Hepatocyte (in vitro differentiated cells): ENCODE data around the gene MRPL55. TPM values are rescaled to one million over a fixed set of nuclear protein-coding genes. Genes with fewer than 3 reads are reported as not detected.

Experiments
- DNase-seq: peaks from one replicate; pipeline ENCODE4 v3.0.0-alpha.2; 2016; ENCODE audit warnings: low spot score
- H2AFZ ChIP-seq: fragments of 200-600 bp; sonication (generic); 2 replicates; pipeline ENCODE4 v1.6.0; 2016; ENCODE audit warnings: antibody characterized with exemption, mild to moderate bottlenecking
- H3K27ac ChIP-seq: fragments of 200-600 bp; sonication (generic); 2 replicates; pipeline ENCODE4 v1.5.1; 2016; ENCODE audit warnings: mild to moderate bottlenecking
- H3K27me3 ChIP-seq: fragments of 200-600 bp; sonication (generic); 2 replicates; pipeline ENCODE4 v1.6.1; 2016
- H3K36me3 ChIP-seq: fragments of 200-600 bp; sonication (generic); replicated peaks from 2 replicates; pipeline ENCODE4 v1.5.1; 2016; ENCODE audit warnings: low read depth; ENCODE audit not compliant: insufficient read depth
- H3K4me1 ChIP-seq: fragments of 200-600 bp; sonication (generic); 2 replicates; pipeline ENCODE4 v1.5.1; 2016; ENCODE audit warnings: mild to moderate bottlenecking, moderate library complexity; ENCODE audit not compliant: insufficient read depth
- H3K4me2 ChIP-seq: fragments of 200-600 bp; sonication (generic); 2 replicates; pipeline ENCODE4 v1.6.0; 2016
- H3K4me3 ChIP-seq: fragments of 200-600 bp; sonication (generic); 2 replicates; pipeline ENCODE4 v1.5.1; 2016; ENCODE audit warnings: mild to moderate bottlenecking
- H3K79me2 ChIP-seq: fragments of 200-600 bp; sonication (generic); 2 replicates; pipeline ENCODE4 v1.6.0; 2017; ENCODE audit warnings: mild to moderate bottlenecking
- H3K9me2 ChIP-seq: fragments of 200-600 bp; sonication (generic); replicated peaks from 2 replicates; pipeline ENCODE4 v1.6.0; 2017; ENCODE audit warnings: mild to moderate bottlenecking; ENCODE audit not compliant: insufficient read depth
- H3K9me3 ChIP-seq: fragments of 200-600 bp; sonication (generic); 2 replicates; pipeline ENCODE4 v1.5.1; 2016; ENCODE audit warnings: low read depth, mild to moderate bottlenecking
- H4K20me1 ChIP-seq: fragments of 200-600 bp; sonication (generic); 2 replicates; pipeline ENCODE4 v1.6.0; 2016; ENCODE audit warnings: mild to moderate bottlenecking; ENCODE audit not compliant: insufficient read depth, poor library complexity, severe bottlenecking
- CTCF ChIP-seq: fragments of 200-600 bp; sonication (generic); IDR thresholded peaks from 2 replicates; pipeline ENCODE4 v1.5.1; 2016; ENCODE audit warnings: antibody characterized with exemption, mild to moderate bottlenecking; ENCODE audit not compliant: poor library complexity
- EZH2 ChIP-seq: fragments of 200-600 bp; sonication (generic); IDR thresholded peaks from 2 replicates; pipeline ENCODE4 v1.6.1; 2016; ENCODE audit warnings: antibody characterized with exemption, mild to moderate bottlenecking, borderline replicate concordance
- EZH2phosphoT487 ChIP-seq: fragments of 200-600 bp; sonication (generic); IDR thresholded peaks from one replicate; pipeline ENCODE4 v1.6.1; 2018; ENCODE audit warnings: antibody characterized with exemption, mild to moderate bottlenecking, low read depth, moderate library complexity; ENCODE audit not compliant: unreplicated experiment, severe bottlenecking
- WGBS: methylation state at CpG from one replicate; pipeline ENCODE4 v1.1.6; 2016; ENCODE audit warnings: low lambda C conversion rate; ENCODE audit errors: missing lambda C conversion rate; 5-methylcytosine and 5-hydroxymethylcytosine counted together
- polyA plus RNA-seq: library from polyadenylated mRNA; unstranded; fragments of >200 nt; fragmentation: Nextera tagmentation; extraction: Ambion mirVana; gene quantifications from 2 replicates; pipeline ENCODE4 v1.2.1, GENCODE V29; 2016
- total RNA-seq: library from RNA; depleted of rRNA; stranded (reverse); fragments of >200 nt; gene quantifications from 2 replicates; pipeline ENCODE4 v1.2.3, GENCODE V29; 2014

Gene MRPL55
- total and polyA plus RNA-seq, 2 experiments from 2014 or later: 64.8 to 130 TPM

GRCh38 chr1:228064296-228064695 is 44.8 kb downstream of the MRPL55 start:
- H3K79me2 ChIP-seq: no peaks in the 10 kb centered on the region
- no peak overlapping the region for H3K4me3 ChIP-seq
- H2AFZ ChIP-seq: no peak overlapping the region
- H3K4me2 ChIP-seq: no peak overlapping the region
- no peaks in the 10 kb centered on the region for H3K9me3 ChIP-seq
- H3K27me3 ChIP-seq: peaks cover 41% of the 10 kb centered on the region
- no peak for DNase-seq
- no peaks in the 10 kb centered on the region for H3K9me2 ChIP-seq
- TF ChIP-seq EZH2 (no peak), EZH2phosphoT487 (no peak), CTCF (no peak)
- H3K27ac ChIP-seq: no peak overlapping the region
- no CpG with 5 or more reads among the region's 8 CpGs for WGBS
- H3K36me3 ChIP-seq: no peaks in the 10 kb centered on the region
- H4K20me1 ChIP-seq: no peaks in the 10 kb centered on the region
- H3K4me1 ChIP-seq: peaks cover 7% of the 10 kb centered on the region

GRCh38 chr1:228063251-228064191 is 45.6 kb downstream of the MRPL55 start:
- Histone ChIP-seq H3K4me3 (no peak overlapping the region), H3K36me3 (no peaks in the 10 kb centered on the region), H3K9me2 (no peaks in the 10 kb centered on the region), H3K27me3 (peaks cover 46% of the 10 kb centered on the region), H3K79me2 (no peaks in the 10 kb centered on the region), H3K4me2 (no peak overlapping the region), H3K9me3 (no peaks in the 10 kb centered on the region), H3K4me1 (peaks cover 7% of the 10 kb centered on the region), H4K20me1 (no peaks in the 10 kb centered on the region), H3K27ac (no peak overlapping the region), H2AFZ (no peak overlapping the region)
- no peak for TF ChIP-seq CTCF
- TF ChIP-seq EZH2: no peak
- TF ChIP-seq EZH2phosphoT487: no peak
- DNase-seq: no peak
- 93% methylated on average over 15 of the region's 15 CpGs for WGBS

- Histone ChIP-seq H3K79me2 (no peaks in the 10 kb centered on the region), H2AFZ (no peak overlapping the region), H3K4me3 (no peak overlapping the region), H3K9me2 (no peaks in the 10 kb centered on the region), H3K27me3 (peaks cover 53% of the 10 kb centered on the region), H3K27ac (no peak overlapping the region), H3K36me3 (no peaks in the 10 kb centered on the region), H3K9me3 (no peaks in the 10 kb centered on the region), H4K20me1 (no peaks in the 10 kb centered on the region), H3K4me2 (no peak overlapping the region), H3K4me1 (peaks cover 7% of the 10 kb centered on the region)
- WGBS: 59% methylated on average over 4 of the region's 4 CpGs
- TF ChIP-seq EZH2 (no peak), CTCF (no peak), EZH2phosphoT487 (no peak)
- no peak for DNase-seq
These were observed 46.3 kb downstream of the MRPL55 start for GRCh38 chr1:228062812-228063211.
